ENCODE measurements around the gene XG. TPM values are rescaled to one million over a fixed set of nuclear protein-coding genes. Genes with fewer than 3 reads are reported as not detected.

The XG gene
- total and polyA plus RNA-seq, 2 of the 4 experiments (the other 2 are of a cell fraction) = under 0.01 TPM; not detected in 1

DNA sequence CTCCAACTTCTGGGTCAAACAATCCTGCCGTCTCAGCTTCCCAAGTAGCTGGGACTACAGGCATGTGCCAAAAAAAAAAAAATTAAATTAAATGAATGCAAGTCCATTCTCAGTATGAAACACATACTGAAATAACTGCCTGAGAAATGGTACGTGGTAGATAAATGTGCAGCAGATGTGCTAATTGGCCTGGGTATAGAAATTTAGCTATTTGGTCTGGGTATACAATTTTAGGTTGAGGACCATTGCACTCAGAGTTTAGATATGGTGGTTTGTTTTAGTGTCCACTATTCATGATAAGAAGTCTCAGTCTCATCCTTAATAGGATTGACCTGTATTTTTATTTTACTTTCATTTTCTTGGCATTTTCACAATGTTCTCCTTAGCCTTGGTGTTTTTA is 86.1 kb downstream of the XG start:
- no peak overlapping the region for H2BK20ac ChIP-seq (ENCODE audit: low read depth, low read length)
- no peak overlapping the region for H2BK5ac ChIP-seq (ENCODE audit: low read depth, low read length, poor library complexity, severe bottlenecking)
- no peak overlapping the region for H3K9ac ChIP-seq (ENCODE audit: low read depth, low read length)
- TF ChIP-seq MAFK (IDR thresholded peaks at IDR 0.05; ENCODE audit: low read depth, low read length) = no peak
- TF ChIP-seq CHD1 (IDR thresholded peaks at IDR 0.05; ENCODE audit: low read depth, low read length) = no peak
- no peak for TF ChIP-seq RAD21 (IDR thresholded peaks at IDR 0.05; ENCODE audit: low read length)
- TF ChIP-seq, protein P1, sequence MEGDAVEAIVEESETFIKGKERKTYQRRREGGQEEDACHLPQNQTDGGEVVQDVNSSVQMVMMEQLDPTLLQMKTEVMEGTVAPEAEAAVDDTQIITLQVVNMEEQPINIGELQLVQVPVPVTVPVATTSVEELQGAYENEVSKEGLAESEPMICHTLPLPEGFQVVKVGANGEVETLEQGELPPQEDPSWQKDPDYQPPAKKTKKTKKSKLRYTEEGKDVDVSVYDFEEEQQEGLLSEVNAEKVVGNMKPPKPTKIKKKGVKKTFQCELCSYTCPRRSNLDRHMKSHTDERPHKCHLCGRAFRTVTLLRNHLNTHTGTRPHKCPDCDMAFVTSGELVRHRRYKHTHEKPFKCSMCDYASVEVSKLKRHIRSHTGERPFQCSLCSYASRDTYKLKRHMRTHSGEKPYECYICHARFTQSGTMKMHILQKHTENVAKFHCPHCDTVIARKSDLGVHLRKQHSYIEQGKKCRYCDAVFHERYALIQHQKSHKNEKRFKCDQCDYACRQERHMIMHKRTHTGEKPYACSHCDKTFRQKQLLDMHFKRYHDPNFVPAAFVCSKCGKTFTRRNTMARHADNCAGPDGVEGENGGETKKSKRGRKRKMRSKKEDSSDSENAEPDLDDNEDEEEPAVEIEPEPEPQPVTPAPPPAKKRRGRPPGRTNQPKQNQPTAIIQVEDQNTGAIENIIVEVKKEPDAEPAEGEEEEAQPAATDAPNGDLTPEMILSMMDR (conservative IDR thresholded peaks at IDR 0.05; ENCODE audit: low read depth, low read length) = no peak
- TF ChIP-seq, protein P2, sequence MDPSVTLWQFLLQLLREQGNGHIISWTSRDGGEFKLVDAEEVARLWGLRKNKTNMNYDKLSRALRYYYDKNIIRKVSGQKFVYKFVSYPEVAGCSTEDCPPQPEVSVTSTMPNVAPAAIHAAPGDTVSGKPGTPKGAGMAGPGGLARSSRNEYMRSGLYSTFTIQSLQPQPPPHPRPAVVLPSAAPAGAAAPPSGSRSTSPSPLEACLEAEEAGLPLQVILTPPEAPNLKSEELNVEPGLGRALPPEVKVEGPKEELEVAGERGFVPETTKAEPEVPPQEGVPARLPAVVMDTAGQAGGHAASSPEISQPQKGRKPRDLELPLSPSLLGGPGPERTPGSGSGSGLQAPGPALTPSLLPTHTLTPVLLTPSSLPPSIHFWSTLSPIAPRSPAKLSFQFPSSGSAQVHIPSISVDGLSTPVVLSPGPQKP (IDR thresholded peaks at IDR 0.05; ENCODE audit: borderline replicate concordance, low read depth, low read length) = no peak
- no peak for TF ChIP-seq MXI1 (IDR thresholded peaks at IDR 0.05; ENCODE audit: borderline replicate concordance, low read depth, low read length)
- TF ChIP-seq, protein P3, sequence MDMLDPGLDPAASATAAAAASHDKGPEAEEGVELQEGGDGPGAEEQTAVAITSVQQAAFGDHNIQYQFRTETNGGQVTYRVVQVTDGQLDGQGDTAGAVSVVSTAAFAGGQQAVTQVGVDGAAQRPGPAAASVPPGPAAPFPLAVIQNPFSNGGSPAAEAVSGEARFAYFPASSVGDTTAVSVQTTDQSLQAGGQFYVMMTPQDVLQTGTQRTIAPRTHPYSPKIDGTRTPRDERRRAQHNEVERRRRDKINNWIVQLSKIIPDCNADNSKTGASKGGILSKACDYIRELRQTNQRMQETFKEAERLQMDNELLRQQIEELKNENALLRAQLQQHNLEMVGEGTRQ (IDR thresholded peaks at IDR 0.05; ENCODE audit: low read depth, low read length) = no peak
- TF ChIP-seq CEBPB (IDR thresholded peaks at IDR 0.05; ENCODE audit: low read depth, low read length) = no peak
- TF ChIP-seq RFX5 (IDR thresholded peaks at IDR 0.05; ENCODE audit: low read depth, low read length) = no peak
- no peaks in the 10 kb centered on the region for H3K4me1 ChIP-seq (ENCODE audit: control insufficient read depth, insufficient read depth, low read length)
- no CpG with 5 or more reads among the region's 2 CpGs for WGBS, 2 experiments (ENCODE audit: extremely low coverage in 2 of 2, insufficient read length in 1 of 2)
- no peak overlapping the region for H4K5ac ChIP-seq (ENCODE audit: low read depth, low read length)
- H3K18ac ChIP-seq (ENCODE audit: low read depth, low read length) = no peak overlapping the region
- H3K9me3 ChIP-seq (ENCODE audit: control insufficient read depth, insufficient read depth, low read length) = peaks cover 6% of the 10 kb centered on the region
- no TSS peak for BruUV-seq (replicated peaks)
- ChIA-PET POLR2A (ENCODE audit: unreplicated experiment) (no interaction called here), CTCF (interaction anchor here (0.7 kb wide), 1 partner anchor 32 kb away, joined by 3 read pairs; no protein-coding TSS in a partner anchor)
- no peak overlapping the region for H2AK5ac ChIP-seq (ENCODE audit: low read depth, low read length)
- no peak overlapping the region for H3K4ac ChIP-seq (ENCODE audit: low read depth, low read length)
- H2AFZ ChIP-seq (replicated peaks; ENCODE audit: low read length, poor library complexity) = no peak overlapping the region
- no peak overlapping the region for H3K23ac ChIP-seq (ENCODE audit: low read depth, low read length)
- no peaks in the 10 kb centered on the region for H3K27me3 ChIP-seq (ENCODE audit: control insufficient read depth, insufficient read depth, low read length)
- no peaks in the 10 kb centered on the region for H3K9me1 ChIP-seq (ENCODE audit: insufficient read depth, low read length)
- dilution Hi-C loops (cut with HindIII; ENCODE audit: low sequenced_read_pairs, unreplicated experiment) = no loop called here
- ATAC-seq (ENCODE audit: low read depth) = no peak
- H2BK15ac ChIP-seq (ENCODE audit: low read depth, low read length) = no peak overlapping the region
- H4K91ac ChIP-seq (ENCODE audit: insufficient read depth, low read depth, low read length) = no peak overlapping the region
- H2BK120ac ChIP-seq (ENCODE audit: low read depth, low read length) = no peak overlapping the region
- intact Hi-C loops (cut with micrococcal nuclease) = no loop called here
- H3K27ac ChIP-seq (ENCODE audit: insufficient read depth, low read length) = no peak overlapping the region
- H3K4me2 ChIP-seq (ENCODE audit: low read depth, low read length) = no peak overlapping the region
- in situ Hi-C loops (cut with MboI; ENCODE audit: low sequenced_read_pairs) = no loop called here
- H3K14ac ChIP-seq (replicated peaks; ENCODE audit: low read depth, low read length) = no peak overlapping the region
- no peak overlapping the region for H4K8ac ChIP-seq (ENCODE audit: low read depth in 2 of 2, low read length in 2 of 2)
- no peak overlapping the region for H2AK9ac ChIP-seq (replicated peaks; ENCODE audit: low read depth, low read length, poor library complexity)
- peaks cover 6% of the 10 kb centered on the region; the same call in 1 of the 2 replicates for H3K36me3 ChIP-seq (ENCODE audit: control insufficient read depth, insufficient read depth, low read length)
- no peaks in the 10 kb centered on the region for H4K20me1 ChIP-seq (ENCODE audit: insufficient read depth, low read length)
- no peak overlapping the region for H3K4me3 ChIP-seq (ENCODE audit: insufficient read depth, low read depth, low read length)
- no peak overlapping the region for H3K56ac ChIP-seq (ENCODE audit: extremely low read depth, insufficient read depth, low read length)
- no peak for DNase-seq
- no peaks in the 10 kb centered on the region for H3K79me1 ChIP-seq (ENCODE audit: low read depth in 1 of 2, low read length in 2 of 2)

All from IMR-90 (cell line).